AG04449 (cell line): ENCODE measurements around the gene NAP1L4.
A peak's percentile ranks its signal among the peaks of the same experiment; 100 is the strongest.

Experiments
- CTCF ChIA-PET: fragments of 350-600 bp; formaldehyde crosslinking; extraction: SDS; loops from one replicate; lab custom pipeline; 2021; ENCODE audit warnings: antibody characterized with exemption; lab: Yijun Ruan, JAX
- POLR2A ChIA-PET: fragments of 400-600, 350-600 bp; formaldehyde crosslinking; extraction: SDS; loops from one replicate; lab custom pipeline; 2020; ENCODE audit warnings: antibody characterized with exemption, inconsistent platforms; lab: Yijun Ruan, JAX
- DNase-seq: peaks from one replicate; pipeline ENCODE4 v3.0.0-alpha.2; 2010; ENCODE audit warnings: low read depth, low spot score
- H3K4me3 ChIP-seq: 2 replicates; pipeline ENCODE4 v1.5.1; 2011; ENCODE audit warnings: low read depth, mild to moderate bottlenecking, control low read depth, low read length
- CTCF ChIP-seq: IDR thresholded peaks from one replicate; pipeline ENCODE4 v1.5.1; 2011; ENCODE audit warnings: mild to moderate bottlenecking, moderate library complexity, low read length, control low read depth, inconsistent platforms; ENCODE audit not compliant: insufficient read depth; ENCODE audit errors: missing control alignments

The NAP1L4 gene

GRCh38 chr11:2947744-2948143, 44.4 kb downstream of the NAP1L4 start:
- ChIA-PET POLR2A (interaction anchor here (0.7 kb wide), 1 partner anchor 43 kb away, joined by 3 read pairs; no protein-coding TSS in a partner anchor), CTCF (interaction anchor here (1.1 kb wide), 1 partner anchor 9 kb away, joined by 3 read pairs; no protein-coding TSS in a partner anchor)
- TF ChIP-seq CTCF: no peak
- no peak for DNase-seq
- no peak overlapping the region for H3K4me3 ChIP-seq

- DNase-seq: no peak
- TF ChIP-seq CTCF: no peak
- CTCF ChIA-PET: interaction anchor here (0.7 to 2.4 kb wide), 9 partner anchors 12 to 414 kb away, joined by 3 to 12 read pairs (median 3); partner anchors contain the start of gene PHLDA2
- H3K4me3 ChIP-seq: no peak overlapping the region
- POLR2A ChIA-PET: interaction anchor here (0.9 to 1.7 kb wide), 4 partner anchors 10 to 52 kb away, joined by 3 to 16 read pairs (median 4); partner anchors contain the start of gene PHLDA2
These were observed 46.3 kb downstream of the NAP1L4 start for GRCh38 chr11:2945757-2946287.

- POLR2A ChIA-PET: interaction anchor here (1.2 to 1.7 kb wide), 3 partner anchors 9 to 16 kb away, joined by 3 to 16 read pairs (median 4); partner anchors contain the start of gene PHLDA2
- no peak for TF ChIP-seq CTCF
- DNase-seq: peak; percentile 50
These were observed 46.9 kb downstream of the NAP1L4 start for GRCh38 chr11:2945031-2945756.

GRCh38 chr11:2944530-2944929, 47.6 kb downstream of the NAP1L4 start:
- CTCF ChIA-PET: interaction anchor here (1.0 to 2.4 kb wide), 6 partner anchors 11 to 412 kb away, joined by 3 to 12 read pairs (median 4); partner anchors contain the start of gene PHLDA2
- DNase-seq: no peak
- no peak overlapping the region for H3K4me3 ChIP-seq
- TF ChIP-seq CTCF: no peak
- POLR2A ChIA-PET: interaction anchor here (1.2 kb wide), 1 partner anchor 8 kb away, joined by 3 read pairs; no protein-coding TSS in a partner anchor

More at GRCh38 chr11:2945031-2945756, 46.9 kb downstream of the NAP1L4 start:
- CTCF ChIA-PET: interaction anchor here (0.7 to 2.4 kb wide), 9 partner anchors 11 to 413 kb away, joined by 3 to 12 read pairs (median 3); partner anchors contain the start of gene PHLDA2
- peak overlapping the region; percentile 40 for H3K4me3 ChIP-seq

- POLR2A ChIA-PET: no interaction called here
- no peak for DNase-seq
- no peak overlapping the region for H3K4me3 ChIP-seq
- CTCF ChIA-PET: interaction anchor here (1.0 to 2.2 kb wide), 3 partner anchors 10 to 411 kb away, joined by 3 to 5 read pairs (median 5); no protein-coding TSS in a partner anchor
- TF ChIP-seq CTCF: no peak
These were observed 48.4 kb downstream of the NAP1L4 start for GRCh38 chr11:2943711-2944118.
